Measurements from ENCODE around the gene CEBPB. TPM values are rescaled to one million over a fixed set of nuclear protein-coding genes. Genes with fewer than 3 reads are reported as not detected.

The CEBPB gene
- total RNA-seq, 1 experiment from 2014 or later: 226 TPM

GRCh38 chr20:50189681-50190250 lies 864 bp upstream of the CEBPB start:
- BruUV-seq (replicated peaks): no TSS peak
- TF ChIP-seq CTCF (IDR thresholded peaks at IDR 0.05; ENCODE audit: unreplicated experiment): no peak
- H3K9me3 Mint-ChIP-seq (ENCODE audit: unreplicated experiment): no peaks in the 10 kb centered on the region
- no peak overlapping the region for H3K27ac Mint-ChIP-seq (ENCODE audit: low read depth, unreplicated experiment)
- H3K4me3 Mint-ChIP-seq (ENCODE audit: unreplicated experiment): no peak overlapping the region
- ChIA-PET CTCF (interaction anchor here (0.5 to 12.7 kb wide), 14 partner anchors 35 to 701 kb away, joined by 3 to 295 read pairs (median 3); no protein-coding TSS in a partner anchor), POLR2A (interaction anchor here (0.7 to 4.6 kb wide), 15 partner anchors 78 to 540 kb away, joined by 3 to 79 read pairs (median 7); no protein-coding TSS in a partner anchor)
- peaks cover 34% of the 10 kb centered on the region for H3K4me1 Mint-ChIP-seq (ENCODE audit: insufficient read depth, unreplicated experiment)
- no peaks in the 10 kb centered on the region for H3K27me3 Mint-ChIP-seq (ENCODE audit: insufficient read depth, unreplicated experiment)
- peak; percentile 23 for DNase-seq (ENCODE audit: unreplicated experiment)
- peaks cover 34% of the 10 kb centered on the region for H3K36me3 Mint-ChIP-seq (ENCODE audit: insufficient read depth, unreplicated experiment)
- intact Hi-C loops (cut with micrococcal nuclease): loop anchor here (1.0 to 5.0 kb wide), 3 partner anchors 271 to 553 kb away; no protein-coding TSS in a partner anchor

GRCh38 chr20:50191065-50191543 lies 474 bp downstream of the CEBPB start:
- TF ChIP-seq CTCF (IDR thresholded peaks at IDR 0.05; ENCODE audit: unreplicated experiment): no peak
- ChIA-PET CTCF (interaction anchor here (0.6 to 12.7 kb wide), 9 partner anchors 23 to 274 kb away, joined by 3 to 295 read pairs (median 3); no protein-coding TSS in a partner anchor), POLR2A (interaction anchor here (0.6 to 4.6 kb wide), 35 partner anchors 9 to 814 kb away, joined by 3 to 79 read pairs (median 4); no protein-coding TSS in a partner anchor)
- peak overlapping the region; percentile 90 for H3K27ac Mint-ChIP-seq (ENCODE audit: low read depth, unreplicated experiment)
- H3K4me1 Mint-ChIP-seq (ENCODE audit: insufficient read depth, unreplicated experiment): peaks cover 47% of the 10 kb centered on the region
- H3K4me3 Mint-ChIP-seq (ENCODE audit: unreplicated experiment): peak overlapping the region; percentile 90
- no peaks in the 10 kb centered on the region for H3K9me3 Mint-ChIP-seq (ENCODE audit: unreplicated experiment)
- no TSS peak for BruUV-seq (replicated peaks)
- intact Hi-C loops (cut with micrococcal nuclease): loop anchor here (1.0 kb wide), 2 partner anchors 93 to 117 kb away; no protein-coding TSS in a partner anchor
- H3K27me3 Mint-ChIP-seq (ENCODE audit: insufficient read depth, unreplicated experiment): no peaks in the 10 kb centered on the region
- peak; percentile 55 for DNase-seq (ENCODE audit: unreplicated experiment)
- peaks cover 40% of the 10 kb centered on the region for H3K36me3 Mint-ChIP-seq (ENCODE audit: insufficient read depth, unreplicated experiment)

GRCh38 chr20:50191544-50192363 lies 1.1 kb downstream of the CEBPB start:
- ChIA-PET POLR2A (interaction anchor here (0.6 to 4.6 kb wide), 34 partner anchors 9 to 815 kb away, joined by 3 to 79 read pairs (median 4); partner anchors contain the start of gene PARD6B), CTCF (interaction anchor here (0.6 to 12.7 kb wide), 9 partner anchors 22 to 273 kb away, joined by 3 to 295 read pairs (median 3); no protein-coding TSS in a partner anchor)
- peak; percentile 22 for DNase-seq (ENCODE audit: unreplicated experiment)
- no peak for TF ChIP-seq CTCF (IDR thresholded peaks at IDR 0.05; ENCODE audit: unreplicated experiment)
- BruUV-seq (replicated peaks): TSS peak; percentile 91
- Mint-ChIP-seq H3K27ac (ENCODE audit: low read depth, unreplicated experiment) (peak overlapping the region; percentile 90), H3K36me3 (ENCODE audit: insufficient read depth, unreplicated experiment) (peaks cover 40% of the 10 kb centered on the region), H3K9me3 (ENCODE audit: unreplicated experiment) (no peaks in the 10 kb centered on the region), H3K27me3 (ENCODE audit: insufficient read depth, unreplicated experiment) (no peaks in the 10 kb centered on the region), H3K4me3 (ENCODE audit: unreplicated experiment) (peak overlapping the region; percentile 90), H3K4me1 (ENCODE audit: insufficient read depth, unreplicated experiment) (peaks cover 42% of the 10 kb centered on the region)
- intact Hi-C loops (cut with micrococcal nuclease): loop anchor here (1.0 kb wide), 2 partner anchors 93 to 117 kb away; no protein-coding TSS in a partner anchor
